HG03439 (cell line): ENCODE results near the gene GSTM4.
"Not testable (repeated sequence)": the region's sequence is repeated elsewhere in the genome, so short reads cannot be mapped to it uniquely, and the experiment has no call there.

Source experiments
- ATAC-seq: cut with Tn5 transposase; IDR thresholded peaks from one replicate; pipeline ENCODE4 v1.9.1; 2021; ENCODE audit warnings: mild to moderate bottlenecking, moderate library complexity; ENCODE audit not compliant: unreplicated experiment

The GSTM4 gene

DNA sequence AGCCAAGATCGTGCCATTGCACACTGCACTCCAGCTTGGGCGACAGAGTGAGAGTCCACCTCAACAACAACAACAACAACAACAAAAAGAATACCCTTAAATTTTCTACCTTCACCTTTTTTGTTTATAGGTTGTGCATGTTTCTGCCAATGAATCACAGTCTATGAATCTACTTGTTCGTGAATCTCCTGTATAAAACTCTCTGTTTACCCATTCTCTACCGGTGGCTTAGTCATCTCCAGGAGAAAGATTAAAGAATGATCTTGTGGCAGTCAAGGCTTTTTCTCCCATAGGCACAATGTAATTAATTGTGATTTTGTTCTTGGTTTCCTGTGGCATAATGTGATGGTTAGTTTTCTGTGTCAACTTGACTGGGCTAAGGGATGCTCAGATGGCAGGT lies 42.0 kb downstream of the GSTM4 start:
- ATAC-seq, result not testable (repeated sequence)

DNA sequence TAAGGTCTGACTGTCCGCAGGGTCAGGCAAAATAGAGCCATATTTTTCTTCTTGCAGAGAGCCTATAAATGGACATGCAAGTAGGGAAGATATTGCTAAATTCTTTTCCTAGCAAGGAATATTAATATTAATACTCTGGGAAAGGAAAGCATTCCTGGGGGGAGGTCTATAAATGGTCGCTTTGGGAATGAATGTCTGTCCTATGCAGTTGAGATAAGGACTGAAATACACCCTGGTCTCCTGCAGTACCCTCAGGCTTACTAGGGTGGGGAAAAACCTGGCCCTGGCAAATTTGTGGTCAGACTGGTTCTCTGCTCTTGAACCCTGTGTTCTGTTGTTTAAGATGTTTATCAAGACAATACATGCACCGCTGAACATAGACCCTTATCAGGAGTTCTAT lies 47.0 kb downstream of the GSTM4 start:
- ATAC-seq, result not testable (repeated sequence)

DNA sequence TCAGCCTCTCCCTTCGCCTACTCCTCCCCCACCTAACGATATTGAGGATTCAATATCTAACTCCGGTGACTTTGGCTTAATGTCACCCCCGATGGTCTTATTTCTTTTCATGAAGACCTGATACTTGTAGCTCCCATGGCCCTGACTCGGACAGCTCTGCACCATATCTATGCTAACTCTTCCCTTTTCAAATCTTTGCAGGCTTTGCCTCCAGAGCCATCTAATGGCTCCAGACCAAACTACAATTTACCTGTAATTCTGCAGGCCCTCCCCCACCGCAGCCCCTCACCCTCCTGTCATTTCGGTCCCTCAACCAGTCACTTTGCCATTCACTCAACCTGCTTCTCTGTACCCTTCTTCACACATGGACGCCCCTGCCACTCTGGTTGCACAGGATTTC lies 48.3 kb downstream of the GSTM4 start:
- ATAC-seq, result no peak

DNA sequence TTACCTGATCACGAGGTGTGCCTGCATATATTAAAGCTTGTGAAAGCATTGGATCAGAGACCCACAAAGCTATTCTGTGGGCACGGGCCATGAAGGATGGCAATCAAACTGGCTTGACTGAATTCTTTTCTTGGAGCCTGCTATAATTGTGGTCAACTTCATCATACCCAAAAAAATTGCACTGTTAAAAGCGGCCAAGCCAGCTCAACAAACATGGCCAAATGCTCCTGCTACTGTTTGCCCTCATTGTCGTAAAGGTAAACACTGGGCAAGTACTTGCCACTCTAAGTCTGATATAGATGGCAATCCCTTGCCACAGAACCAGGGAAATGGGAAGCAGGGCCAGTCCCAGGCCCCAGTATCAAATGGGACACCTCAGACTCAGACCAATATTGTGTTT lies 49.5 kb downstream of the GSTM4 start:
- ATAC-seq, result no peak

DNA sequence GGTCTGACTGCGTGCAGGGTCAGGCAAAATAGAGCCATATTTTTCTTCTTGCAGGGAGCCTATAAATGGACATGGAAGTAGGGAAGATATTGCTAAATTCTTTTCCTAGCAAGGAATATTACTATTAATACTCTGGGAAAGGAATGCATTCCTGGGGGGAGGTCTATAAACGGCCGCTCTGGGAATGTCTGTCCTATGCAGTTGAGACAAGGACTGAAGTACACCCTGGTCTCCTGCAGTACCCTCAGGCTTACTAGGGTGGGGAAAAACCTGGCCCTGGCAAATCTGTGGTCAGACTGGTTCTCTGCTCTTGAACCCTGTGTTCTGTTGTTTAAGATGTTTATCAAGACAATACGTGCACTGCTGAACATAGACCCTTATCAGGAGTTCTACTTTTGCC lies 53.0 kb downstream of the GSTM4 start:
- ATAC-seq, result not testable (repeated sequence)

DNA sequence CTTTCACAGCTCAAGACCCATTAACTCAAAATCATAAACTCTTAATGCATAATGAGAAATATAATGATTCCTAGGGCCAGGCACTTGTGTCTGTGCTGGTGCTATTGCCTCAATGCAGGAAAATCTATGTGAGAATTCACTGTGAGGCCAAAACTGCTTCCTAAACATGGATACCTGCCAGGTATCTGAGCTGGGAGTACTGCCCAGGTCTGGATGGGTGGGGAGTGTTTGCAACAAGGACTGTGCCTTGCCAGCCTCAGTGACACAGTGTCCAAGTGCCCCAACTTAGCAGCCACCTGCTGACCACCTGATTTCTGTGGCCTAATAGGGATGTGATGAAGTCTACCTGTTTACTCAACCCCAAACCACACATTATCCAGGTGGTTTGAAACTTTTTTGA lies 53.9 kb downstream of the GSTM4 start:
- ATAC-seq, result not testable (repeated sequence)
